H1 (cell line): ENCODE results near the gene MDM4. TPM values are rescaled to one million over a fixed set of nuclear protein-coding genes. Genes with fewer than 3 reads are reported as not detected.
A peak's percentile ranks its signal among the peaks of the same experiment; 100 is the strongest.

Source experiments
- CTCF ChIA-PET: fragments of 300-600 bp; sonication (Branson Sonifier 250); formaldehyde crosslinking; loops from one replicate; lab custom pipeline; 2021; ENCODE audit not compliant: partially characterized antibody; lab: Charles Lee
- POLR2A ChIA-PET: fragments of 300-600 bp; sonication (Branson Sonifier 250); formaldehyde crosslinking; loops from one replicate; lab custom pipeline; 2021; ENCODE audit warnings: inconsistent platforms; ENCODE audit not compliant: partially characterized antibody; lab: Charles Lee
- DNase-seq, 2 experiments: peaks; one replicate each; pipeline versions ENCODE4 v3.0.0 to v3.0.0-alpha.2; 2010 to 2022; ENCODE audit warnings: low spot score in 2 of 2, low read depth in 1 of 2, mixed read lengths in 1 of 2
- FAIRE-seq: peaks from 2 replicates; lab custom pipeline; 2011; peaks lifted over from hg19 to GRCh38; lab: Jason Lieb, UNC
- H2AFZ ChIP-seq: 2 replicates; pipeline ENCODE4 v1.8.1; 2012; ENCODE audit warnings: low read length, inconsistent platforms
- H2AK5ac ChIP-seq: 2 replicates; pipeline ENCODE4 v1.6.1; 2013; ENCODE audit warnings: low read depth, low read length
- H2BK120ac ChIP-seq: replicated peaks from 2 replicates; pipeline ENCODE3; 2013; ENCODE audit warnings: low read depth, low read length, inconsistent platforms
- H2BK12ac ChIP-seq: 2 replicates; pipeline ENCODE4 v1.6.1; 2013; ENCODE audit warnings: low read depth, low read length
- H2BK15ac ChIP-seq: 2 replicates; pipeline ENCODE4 v1.6.1; 2013; ENCODE audit warnings: low read length
- H2BK20ac ChIP-seq: 2 replicates; pipeline ENCODE4 v1.6.1; 2013; ENCODE audit warnings: low read length
- H2BK5ac ChIP-seq: 2 replicates; pipeline ENCODE4 v1.6.1; 2013; ENCODE audit warnings: low read depth, low read length
- H3K14ac ChIP-seq: 2 replicates; pipeline ENCODE4 v1.6.1; 2013; ENCODE audit warnings: inconsistent platforms; ENCODE audit not compliant: insufficient read length
- H3K18ac ChIP-seq: 2 replicates; pipeline ENCODE4 v1.6.1; 2013; ENCODE audit warnings: low read length; ENCODE audit errors: extremely low read depth
- H3K23ac ChIP-seq: 2 replicates; pipeline ENCODE4 v1.6.1; 2013; ENCODE audit warnings: inconsistent platforms; ENCODE audit not compliant: insufficient read length
- H3K23me2 ChIP-seq: 2 replicates; pipeline ENCODE4 v1.6.1; 2013; ENCODE audit warnings: low read depth, low read length
- H3K27ac ChIP-seq: 2 replicates; pipeline ENCODE4 v1.6.1; 2011; ENCODE audit warnings: low read depth, low read length, inconsistent platforms
- H3K27me3 ChIP-seq, 4 experiments: replicated peaks in 1 of 4; 1 replicate in 1 of 4; 2 replicates in 3 of 4; pipeline versions ENCODE4 v1.6.1 to v1.8.1; 2011 to 2013; ENCODE audit warnings: low read length in 3 of 4, mild to moderate bottlenecking in 3 of 4, inconsistent platforms in 2 of 4, mixed read lengths in 2 of 4, moderate library complexity in 1 of 4; ENCODE audit not compliant: control insufficient read depth in 3 of 4, insufficient read depth in 3 of 4; ENCODE audit errors: extremely low read depth in 1 of 4
- H3K36me3 ChIP-seq, 4 experiments: 2 replicates each; pipeline versions ENCODE4 v1.6.1 to v1.8.1; 2011 to 2013; ENCODE audit warnings: mild to moderate bottlenecking in 4 of 4, low read length in 3 of 4, moderate library complexity in 2 of 4, control low read depth in 1 of 4, inconsistent platforms in 1 of 4; ENCODE audit not compliant: insufficient read depth in 4 of 4, control insufficient read depth in 2 of 4
- H3K4ac ChIP-seq: replicated peaks from 2 replicates; pipeline ENCODE3; 2013; ENCODE audit warnings: low read length, low read depth, mixed read lengths, inconsistent platforms; ENCODE audit not compliant: insufficient read length
- H3K4me1 ChIP-seq, 4 experiments: replicated peaks in 1 of 4; 1 replicate in 1 of 4; 2 replicates in 3 of 4; pipeline versions ENCODE4 v1.6.1 to v1.8.1; 2011 to 2013; ENCODE audit warnings: low read length in 3 of 4, inconsistent platforms in 2 of 4, mixed read lengths in 1 of 4; ENCODE audit not compliant: insufficient read depth in 4 of 4, control insufficient read depth in 3 of 4
- H3K4me2 ChIP-seq, 2 experiments: 2 replicates each; pipeline versions ENCODE4 v1.6.1 to v1.8.1; 2011 to 2013; ENCODE audit warnings: low read depth in 2 of 2, low read length in 2 of 2, control low read depth in 1 of 2, inconsistent platforms in 1 of 2, mild to moderate bottlenecking in 1 of 2; ENCODE audit not compliant: insufficient read depth in 1 of 2
- H3K4me3 ChIP-seq, 4 experiments: fragments of 200-600, 300-600 bp in 1 of 4; sonication (generic), shearing (Covaris generic), sonication (Bioruptor Twin) in 1 of 4; 2 replicates each; pipeline versions ENCODE4 v1.5.1 to v1.8.1; 2011 to 2016; ENCODE audit warnings: low read length in 4 of 4, low read depth in 3 of 4, control low read depth in 2 of 4, inconsistent platforms in 2 of 4, mild to moderate bottlenecking in 2 of 4, mixed read lengths in 1 of 4, moderate library complexity in 1 of 4; ENCODE audit not compliant: insufficient read depth in 2 of 4; ENCODE audit errors: extremely low read depth in 1 of 4
- H3K56ac ChIP-seq: replicated peaks from 2 replicates; pipeline ENCODE3; 2013; ENCODE audit warnings: low read depth, mild to moderate bottlenecking, mixed read lengths, low read length, inconsistent platforms; ENCODE audit not compliant: insufficient read length
- H3K79me1 ChIP-seq: 2 replicates; pipeline ENCODE4 v1.6.1; 2013; ENCODE audit warnings: low read depth, low read length, control low read depth
- H3K79me2 ChIP-seq, 2 experiments: 2 replicates each; pipeline versions ENCODE4 v1.6.1 to v1.8.1; 2012 to 2013; ENCODE audit warnings: low read length in 2 of 2, mild to moderate bottlenecking in 2 of 2, inconsistent platforms in 1 of 2; ENCODE audit not compliant: insufficient read depth in 2 of 2, control insufficient read depth in 1 of 2
- H3K9ac ChIP-seq, 4 experiments: replicated peaks in 1 of 4; 1 replicate in 1 of 4; 2 replicates in 3 of 4; pipeline versions ENCODE4 v1.6.1 to v1.8.1; 2011 to 2013; ENCODE audit warnings: low read depth in 3 of 4, low read length in 3 of 4, control low read depth in 2 of 4, mild to moderate bottlenecking in 2 of 4, moderate library complexity in 2 of 4, inconsistent platforms in 1 of 4; ENCODE audit errors: extremely low read depth in 1 of 4
- H3K9me3 ChIP-seq, 2 experiments: 2 replicates each; pipeline versions ENCODE4 v1.6.1 to v1.8.1; 2012 to 2013; ENCODE audit warnings: mild to moderate bottlenecking in 2 of 2, moderate library complexity in 2 of 2, control low read depth in 1 of 2, inconsistent platforms in 1 of 2, low read depth in 1 of 2, low read length in 1 of 2, mixed read lengths in 1 of 2; ENCODE audit not compliant: insufficient read depth in 2 of 2
- H4K20me1 ChIP-seq, 2 experiments: replicated peaks in 1 of 2; 2 replicates each; pipeline versions ENCODE3 to v1.8.1; 2011 to 2013; ENCODE audit warnings: inconsistent platforms in 2 of 2, low read length in 2 of 2, mild to moderate bottlenecking in 1 of 2; ENCODE audit not compliant: insufficient read depth in 2 of 2, control insufficient read depth in 1 of 2
- H4K5ac ChIP-seq: 2 replicates; pipeline ENCODE4 v1.6.1; 2013; ENCODE audit warnings: low read length, low read depth, mixed read lengths, inconsistent platforms; ENCODE audit not compliant: insufficient read length
- H4K8ac ChIP-seq: 2 replicates; pipeline ENCODE4 v1.8.0; 2013; ENCODE audit warnings: mild to moderate bottlenecking, moderate library complexity, low read length, inconsistent platforms; ENCODE audit not compliant: insufficient read depth; ENCODE audit errors: extremely low read depth
- H4K91ac ChIP-seq: replicated peaks from 2 replicates; pipeline ENCODE3; 2013; ENCODE audit warnings: low read length, mixed read lengths, inconsistent platforms; ENCODE audit not compliant: insufficient read length
- CREB1 ChIP-seq: IDR thresholded peaks from 2 replicates; pipeline ENCODE4 v1.6.1; 2012; ENCODE audit warnings: inconsistent platforms
- CTBP2 ChIP-seq: IDR thresholded peaks from 2 replicates; pipeline ENCODE4 v1.7.0; 2011; ENCODE audit warnings: borderline replicate concordance, mild to moderate bottlenecking, moderate library complexity, mixed read lengths, low read length; ENCODE audit not compliant: insufficient read depth, insufficient read length
- WGBS, 2 experiments: shearing (Covaris generic) in 1 of 2; methylation state at CpG; one replicate each; pipeline versions ENCODE4 v1.1.6 to v1.1.7; 2013 to 2015; ENCODE audit warnings: low lambda C conversion rate in 2 of 2, mixed read lengths in 2 of 2, inconsistent platforms in 1 of 2, low coverage in 1 of 2, missing lambda C conversion rate in 1 of 2; ENCODE audit not compliant: insufficient replicate concordance in 2 of 2, insufficient coverage in 1 of 2, insufficient read length in 1 of 2; ENCODE audit errors: extremely low coverage in 1 of 2, missing lambda C conversion rate in 1 of 2; 5-methylcytosine and 5-hydroxymethylcytosine counted together
- polyA plus RNA-seq, 7 experiments: library from polyadenylated mRNA; depleted of rRNA in 3 of 7; stranded (reverse) in 5 of 7; unstranded in 2 of 7; fragments of >200 nt in 5 of 7; fragments of 200-250 nt in 2 of 7; gene quantifications; 1 replicate in 5 of 7; 2 replicates in 1 of 7; 4 replicates in 1 of 7; pipeline versions ENCODE4 v1.2.1 to v1.2.3, GENCODE V29; 2011 to 2013; ENCODE audit warnings: missing spikeins in 2 of 7, mixed read lengths in 2 of 7
- total RNA-seq: library from RNA; stranded (reverse); fragmentation: NEBNext Ultra II Directional; extraction: Animal tissue kit (Norgen Biotek cat#: 25700); gene quantifications from 2 replicates; pipeline ENCODE4 v1.2.1, GENCODE V29; 2021
- TF ChIP-seq, protein P1 (sequence below), 3 experiments: IDR thresholded peaks; 1 replicate in 2 of 3; 2 replicates in 1 of 3; pipeline versions ENCODE4 v1.5.1 to v1.6.1; 2011; ENCODE audit warnings: low read length in 3 of 3, mild to moderate bottlenecking in 3 of 3, inconsistent platforms in 2 of 3, low read depth in 1 of 3, moderate library complexity in 1 of 3; ENCODE audit not compliant: insufficient read depth in 1 of 3; ENCODE audit errors: control extremely low read depth in 1 of 3

The MDM4 gene
- total and polyA plus RNA-seq, 2 of the 8 experiments (the other 6 are each of a cell fraction or from before 2014, with no cell fraction given): 10.8 to 84.9 TPM

DNA sequence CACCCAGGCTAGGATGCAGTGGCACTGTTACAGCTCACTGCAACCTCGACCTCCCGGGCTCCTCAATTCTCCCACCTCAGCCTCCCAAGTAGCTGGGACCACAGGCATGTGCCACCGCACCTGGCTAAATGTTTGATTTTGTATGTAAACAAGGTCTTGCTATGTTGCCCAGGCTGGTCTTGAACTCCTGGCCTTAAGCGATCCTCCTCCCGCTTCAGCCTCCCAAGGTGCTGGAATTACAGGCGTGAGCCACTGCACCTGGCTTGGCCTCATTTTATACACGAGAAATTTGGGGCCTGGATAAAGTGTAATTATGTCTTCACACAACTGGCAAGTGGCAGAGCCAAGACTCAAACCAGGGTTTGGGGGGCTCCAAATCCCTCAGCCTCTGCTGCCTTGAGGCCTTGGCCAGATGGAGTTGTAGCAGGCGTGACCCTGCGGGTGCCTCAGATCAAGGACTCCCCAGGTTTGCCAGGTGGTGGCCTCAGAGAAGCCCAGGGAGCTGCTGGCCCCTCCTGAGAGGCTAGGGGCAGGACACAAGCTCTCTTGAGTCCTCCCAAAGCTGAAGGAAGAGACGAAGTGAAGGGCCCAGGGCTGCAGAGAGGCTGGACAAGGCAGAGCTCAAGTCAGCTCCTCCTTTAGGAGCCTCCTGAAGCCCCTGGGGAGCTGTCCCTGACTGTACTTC, 61.7 kb downstream of the MDM4 start:
- Histone ChIP-seq H2BK12ac (0 out of 2 replicates have a peak overlapping the region, but pooled peaks have one; percentile 46), H3K36me3 (no peaks in the 10 kb centered on the region), H4K5ac (no peak overlapping the region), H4K91ac (no peak overlapping the region), H3K79me1 (no peaks in the 10 kb centered on the region), H3K14ac (no peak overlapping the region)
- CTCF ChIA-PET: interaction anchor here (0.9 to 28.0 kb wide), 14 partner anchors 11 to 230 kb away, joined by 3 to 397 read pairs (median 4); no protein-coding TSS in a partner anchor
- TF ChIP-seq CREB1 (no peak), CTBP2 (no peak)
- TF ChIP-seq, protein P1, sequence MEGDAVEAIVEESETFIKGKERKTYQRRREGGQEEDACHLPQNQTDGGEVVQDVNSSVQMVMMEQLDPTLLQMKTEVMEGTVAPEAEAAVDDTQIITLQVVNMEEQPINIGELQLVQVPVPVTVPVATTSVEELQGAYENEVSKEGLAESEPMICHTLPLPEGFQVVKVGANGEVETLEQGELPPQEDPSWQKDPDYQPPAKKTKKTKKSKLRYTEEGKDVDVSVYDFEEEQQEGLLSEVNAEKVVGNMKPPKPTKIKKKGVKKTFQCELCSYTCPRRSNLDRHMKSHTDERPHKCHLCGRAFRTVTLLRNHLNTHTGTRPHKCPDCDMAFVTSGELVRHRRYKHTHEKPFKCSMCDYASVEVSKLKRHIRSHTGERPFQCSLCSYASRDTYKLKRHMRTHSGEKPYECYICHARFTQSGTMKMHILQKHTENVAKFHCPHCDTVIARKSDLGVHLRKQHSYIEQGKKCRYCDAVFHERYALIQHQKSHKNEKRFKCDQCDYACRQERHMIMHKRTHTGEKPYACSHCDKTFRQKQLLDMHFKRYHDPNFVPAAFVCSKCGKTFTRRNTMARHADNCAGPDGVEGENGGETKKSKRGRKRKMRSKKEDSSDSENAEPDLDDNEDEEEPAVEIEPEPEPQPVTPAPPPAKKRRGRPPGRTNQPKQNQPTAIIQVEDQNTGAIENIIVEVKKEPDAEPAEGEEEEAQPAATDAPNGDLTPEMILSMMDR (IDR thresholded peaks at IDR 0.05; ENCODE audit: control extremely low read depth in 1 of 3, insufficient read depth in 1 of 3, low read depth in 1 of 3, low read length in 3 of 3): no peak
- TF ChIP-seq, all 59 proteins: peak for 0
- no peak overlapping the region for H3K23ac ChIP-seq
- H2AFZ ChIP-seq: no peak overlapping the region
- H2BK5ac ChIP-seq: no peak overlapping the region
- no peak overlapping the region for H3K4me3 ChIP-seq
- H3K4me1 ChIP-seq: peaks cover 28 to 51% (median 36%) of the 10 kb centered on the region in 4 experiments
- no peak overlapping the region; a peak in 1 of 4 replicates for H3K4me2 ChIP-seq
- H3K56ac ChIP-seq: no peak overlapping the region
- H4K20me1 ChIP-seq: peaks cover 0 to 4% of the 10 kb centered on the region in 2 experiments
- no peak overlapping the region for H3K4ac ChIP-seq
- H3K23me2 ChIP-seq: no peaks in the 10 kb centered on the region
- POLR2A ChIA-PET: interaction anchor here (1.0 kb wide), 1 partner anchor 174 kb away, joined by 3 read pairs; no protein-coding TSS in a partner anchor
- no peak overlapping the region; the same call in 1 of the 2 replicates for H4K8ac ChIP-seq
- no peak overlapping the region for H2BK20ac ChIP-seq
- H2BK120ac ChIP-seq: no peak overlapping the region
- no peak overlapping the region for H3K9ac ChIP-seq
- peaks cover 0 to 12% (median 4%) of the 10 kb centered on the region in 4 experiments; a peak in 3 of 7 replicates for H3K27me3 ChIP-seq
- no peak for FAIRE-seq
- H2AK5ac ChIP-seq: no peak overlapping the region
- no peak for DNase-seq
- no peaks in the 10 kb centered on the region for H3K9me3 ChIP-seq
- 95% methylated on average over 10 of the region's 10 CpGs; no CpG with 5 or more reads in 1 of the 2 experiments for WGBS, 2 experiments
- no peak overlapping the region; the same call in 1 of the 2 replicates for H3K18ac ChIP-seq
- H3K79me2 ChIP-seq: no peaks in the 10 kb centered on the region
- H3K27ac ChIP-seq: no peak overlapping the region
- H2BK15ac ChIP-seq: no peak overlapping the region
